Suprapubic skin (tissue), 4 donors: ENCODE data around the gene EID2. TPM values are rescaled to one million over a fixed set of nuclear protein-coding genes. Genes with fewer than 3 reads are reported as not detected.

Experiments
- DNase-seq, 2 donors: peaks; one replicate each; pipeline ENCODE4 v3.0.0-alpha.2; 2019; ENCODE audit warnings: low spot score in 2 of 2
- H3K27ac ChIP-seq: fragments of 200-600 bp; sonication (generic); one replicate; pipeline ENCODE4 v1.5.1; 2019
- H3K27me3 ChIP-seq: fragments of 200-600 bp; sonication (generic); one replicate; pipeline ENCODE4 v1.5.1; 2019
- H3K36me3 ChIP-seq: fragments of 200-600 bp; sonication (generic); one replicate; pipeline ENCODE4 v1.5.1; 2019
- H3K4me1 ChIP-seq: fragments of 200-600 bp; sonication (generic); one replicate; pipeline ENCODE4 v1.5.1; 2019
- H3K4me3 ChIP-seq: fragments of 200-600 bp; sonication (generic); one replicate; pipeline ENCODE4 v1.5.1; 2019; ENCODE audit warnings: mild to moderate bottlenecking
- H3K9me3 ChIP-seq: fragments of 200-600 bp; sonication (generic); one replicate; pipeline ENCODE4 v1.5.1; 2019
- CTCF ChIP-seq, 2 donors: fragments of 200-600 bp in 1 of 2; fragments of 450-650 bp in 1 of 2; sonication (generic) in 1 of 2; IDR thresholded peaks; one replicate each; pipeline ENCODE4 v1.5.1; 2016 to 2019; ENCODE audit warnings: antibody characterized with exemption in 2 of 2, mild to moderate bottlenecking in 1 of 2, moderate library complexity in 1 of 2
- EP300 ChIP-seq: sonication (generic); formaldehyde crosslinking; IDR thresholded peaks from one replicate; pipeline ENCODE4 v1.6.1; 2017; ENCODE audit warnings: antibody characterized with exemption
- POLR2A ChIP-seq, 2 donors: fragments of 450-650 bp; IDR thresholded peaks; one replicate each; pipeline ENCODE4 v1.6.1; 2017; ENCODE audit warnings: antibody characterized with exemption in 2 of 2, mild to moderate bottlenecking in 2 of 2, moderate library complexity in 2 of 2
- POLR2AphosphoS5 ChIP-seq, 3 donors: sonication (generic); formaldehyde crosslinking; IDR thresholded peaks; one replicate each; pipeline ENCODE4 v1.6.1; 2017; ENCODE audit warnings: antibody characterized with exemption in 3 of 3
- WGBS: methylation state at CpG from one replicate; pipeline ENCODE4 v1.1.5; 2018; 5-methylcytosine and 5-hydroxymethylcytosine counted together
- total RNA-seq, 4 donors: library from RNA; depleted of rRNA; stranded (reverse); fragments of >200 nt; gene quantifications; one replicate each; pipeline ENCODE4 v1.1.0, GENCODE V29; 2016

The EID2 gene
- total RNA-seq, 4 donors from 2014 or later, result 7.5 to 14.5 (median 12.1) TPM

GRCh38 chr19:39518458-39518857 is 21.5 kb downstream of the EID2 start:
- Histone ChIP-seq H3K9me3 (no peaks in the 10 kb centered on the region), H3K4me1 (peaks cover 13% of the 10 kb centered on the region), H3K36me3 (no peaks in the 10 kb centered on the region), H3K27ac (no peak overlapping the region), H3K27me3 (peaks cover 47% of the 10 kb centered on the region), H3K4me3 (no peak overlapping the region)
- no peak for DNase-seq
- 32% methylated on average over 5 of the region's 5 CpGs for WGBS
- TF ChIP-seq POLR2AphosphoS5 (IDR thresholded peaks at IDR 0.05) (no peak), CTCF (IDR thresholded peaks at IDR 0.05) (no peak), EP300 (no peak), POLR2A (IDR thresholded peaks at IDR 0.05) (no peak)

- Histone ChIP-seq H3K9me3 (no peaks in the 10 kb centered on the region), H3K27ac (no peak overlapping the region), H3K4me1 (peaks cover 13% of the 10 kb centered on the region), H3K36me3 (no peaks in the 10 kb centered on the region), H3K4me3 (no peak overlapping the region), H3K27me3 (peaks cover 57% of the 10 kb centered on the region)
- 77% methylated on average over 3 of the region's 3 CpGs for WGBS
- TF ChIP-seq POLR2A (IDR thresholded peaks at IDR 0.05) (no peak), POLR2AphosphoS5 (IDR thresholded peaks at IDR 0.05) (no peak), CTCF (IDR thresholded peaks at IDR 0.05) (no peak), EP300 (no peak)
- no peak for DNase-seq
These were observed 22.5 kb downstream of the EID2 start for GRCh38 chr19:39517432-39517831.

GRCh38 chr19:39516270-39516669 is 23.7 kb downstream of the EID2 start:
- WGBS, result 45% methylated on average over 6 of the region's 6 CpGs
- no peak for DNase-seq
- Histone ChIP-seq H3K9me3 (no peaks in the 10 kb centered on the region), H3K4me1 (peaks cover 13% of the 10 kb centered on the region), H3K4me3 (no peak overlapping the region), H3K27ac (no peak overlapping the region), H3K36me3 (no peaks in the 10 kb centered on the region), H3K27me3 (peaks cover 66% of the 10 kb centered on the region)
- no peak for TF ChIP-seq EP300
- no peak for TF ChIP-seq POLR2AphosphoS5 (IDR thresholded peaks at IDR 0.05)
- no peak for TF ChIP-seq CTCF (IDR thresholded peaks at IDR 0.05)
- no peak for TF ChIP-seq POLR2A (IDR thresholded peaks at IDR 0.05)

- peaks cover 72% of the 10 kb centered on the region for H3K27me3 ChIP-seq
- H3K27ac ChIP-seq, result no peak overlapping the region
- no peak for DNase-seq
- no peak for TF ChIP-seq POLR2AphosphoS5 (IDR thresholded peaks at IDR 0.05)
- no peak for TF ChIP-seq POLR2A (IDR thresholded peaks at IDR 0.05)
- TF ChIP-seq CTCF (IDR thresholded peaks at IDR 0.05), result no peak
- no peak for TF ChIP-seq EP300
- 1% methylated on average over 23 of the region's 44 CpGs for WGBS
- peaks cover 13% of the 10 kb centered on the region for H3K4me1 ChIP-seq
- peak overlapping the region; percentile 37 for H3K4me3 ChIP-seq
- no peaks in the 10 kb centered on the region for H3K9me3 ChIP-seq
- H3K36me3 ChIP-seq, result no peaks in the 10 kb centered on the region
These were observed 24.3 kb downstream of the EID2 start for GRCh38 chr19:39515551-39516191.

GRCh38 chr19:39514840-39515550 is 25.0 kb downstream of the EID2 start, which contains the start of gene SELENOV:
Gene SELENOV, plus strand, starts transcription at chr19:39515139. Its CDS starts 74 bp downstream, at chr19:39515213.
- no peak for DNase-seq
- Histone ChIP-seq H3K27ac (no peak within 1 kb of the TSS), H3K4me3 (peak within 1 kb of the TSS; percentile 37), H3K27me3 (peaks cover 73% of the 10 kb centered on the region), H3K9me3 (no peaks in the 10 kb centered on the region), H3K4me1 (peaks cover 13% of the 10 kb centered on the region), H3K36me3 (no peaks in the 10 kb centered on the region)
- WGBS, result 2% methylated on average over 33 of the region's 56 CpGs
- TF ChIP-seq CTCF (IDR thresholded peaks at IDR 0.05) (no peak), POLR2AphosphoS5 (IDR thresholded peaks at IDR 0.05) (no peak), EP300 (no peak), POLR2A (IDR thresholded peaks at IDR 0.05) (no peak)
